ENCODE measurements around the gene MAGEA9. TPM values are rescaled to one million over a fixed set of nuclear protein-coding genes. Genes with fewer than 3 reads are reported as not detected.
"Not testable (repeated sequence)": the region's sequence is repeated elsewhere in the genome, so short reads cannot be mapped to it uniquely, and the experiment has no call there.

The MAGEA9 gene
- polyA plus RNA-seq, 4 donors: not detected

- DNase-seq (ENCODE audit: low read depth in 4 of 4, low spot score in 2 of 4): no peak
These were observed 26.2 kb downstream of the MAGEA9 start for GRCh38 chrX:149807747-149808458.

DNA sequence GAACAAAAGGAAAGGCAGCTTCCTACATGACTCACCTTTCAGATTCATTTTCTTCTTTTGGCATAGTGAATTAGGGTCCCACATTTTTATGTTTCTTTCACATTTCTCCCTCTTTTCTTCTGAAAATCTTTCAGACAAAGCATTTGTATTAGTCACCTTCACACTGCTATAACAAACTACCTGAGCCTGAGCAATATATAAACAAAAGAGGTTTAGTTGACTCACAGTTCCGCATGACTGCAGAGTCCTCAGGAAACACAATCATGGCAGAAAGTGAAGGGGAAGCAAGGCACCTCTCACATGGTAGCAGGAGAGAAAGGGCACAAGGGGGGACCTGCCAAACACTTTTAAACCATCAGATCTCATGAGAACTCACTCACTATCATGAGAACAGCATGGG is 36.9 kb downstream of the MAGEA9 start:
- DNase-seq (ENCODE audit: low read depth in 4 of 4, low spot score in 2 of 4): no peak

- no peak for DNase-seq (ENCODE audit: low read depth in 4 of 4, low spot score in 2 of 4)
These were observed 37.6 kb downstream of the MAGEA9 start for GRCh38 chrX:149819371-149819770.

- no peak for DNase-seq (ENCODE audit: low read depth in 4 of 4, low spot score in 2 of 4)
These were observed 43.7 kb downstream of the MAGEA9 start for GRCh38 chrX:149825424-149825823.

DNA sequence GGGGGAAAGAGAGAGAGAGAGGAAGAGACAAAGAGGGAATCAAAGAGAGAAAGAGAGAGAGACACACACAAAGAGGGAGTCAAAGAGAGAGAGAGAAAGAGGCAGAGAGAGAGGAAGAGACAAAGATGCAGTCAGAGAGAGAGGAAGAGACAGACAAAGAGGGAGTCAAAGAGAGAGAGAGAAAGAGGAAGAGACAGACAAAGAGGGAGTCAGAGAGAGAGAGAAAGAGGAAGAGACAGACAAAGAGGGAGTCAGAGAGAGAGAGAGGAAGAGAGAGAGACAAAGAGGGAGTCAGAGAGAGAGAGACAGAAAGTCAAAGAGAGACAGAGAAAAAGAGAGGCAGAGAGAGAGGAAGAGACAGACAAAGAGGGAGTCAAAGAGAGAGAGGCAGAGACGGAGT is 45.5 kb downstream of the MAGEA9 start:
- DNase-seq (ENCODE audit: low read depth in 4 of 4, low spot score in 2 of 4): no peak

DNA sequence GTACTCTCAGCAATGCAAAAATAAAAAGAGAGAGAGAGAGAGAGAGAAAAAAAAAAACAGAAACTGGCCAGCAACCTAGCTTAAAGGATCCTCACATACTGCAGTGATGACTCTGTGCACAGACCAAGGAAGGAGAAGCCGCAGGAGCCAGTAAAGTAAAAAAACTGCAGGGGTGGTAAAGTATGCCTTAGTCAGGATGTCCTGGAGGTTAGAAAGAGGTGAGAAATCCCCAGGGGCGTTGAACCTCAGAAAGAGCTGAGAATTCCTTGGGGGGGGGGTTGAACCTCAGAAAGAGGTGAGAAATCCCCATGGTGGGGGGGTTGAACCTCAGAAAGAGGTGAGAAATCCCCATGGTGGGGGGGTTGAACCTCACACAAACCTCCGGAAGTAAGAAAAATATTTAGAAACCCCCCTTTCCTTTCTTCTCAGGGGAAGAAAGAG is 48.0 kb downstream of the MAGEA9 start:
- no peak for DNase-seq (ENCODE audit: low read depth in 4 of 4, low spot score in 2 of 4)

- DNase-seq (ENCODE audit: low read depth in 4 of 4, low spot score in 2 of 4): peak in 3 of 4 donors; percentile 7 to 11 (median 10)
These were observed 48.6 kb downstream of the MAGEA9 start for GRCh38 chrX:149830192-149830873.

- DNase-seq (ENCODE audit: low read depth in 4 of 4, low spot score in 2 of 4): no peak
These were observed 49.7 kb downstream of the MAGEA9 start for GRCh38 chrX:149831473-149831872.

DNA sequence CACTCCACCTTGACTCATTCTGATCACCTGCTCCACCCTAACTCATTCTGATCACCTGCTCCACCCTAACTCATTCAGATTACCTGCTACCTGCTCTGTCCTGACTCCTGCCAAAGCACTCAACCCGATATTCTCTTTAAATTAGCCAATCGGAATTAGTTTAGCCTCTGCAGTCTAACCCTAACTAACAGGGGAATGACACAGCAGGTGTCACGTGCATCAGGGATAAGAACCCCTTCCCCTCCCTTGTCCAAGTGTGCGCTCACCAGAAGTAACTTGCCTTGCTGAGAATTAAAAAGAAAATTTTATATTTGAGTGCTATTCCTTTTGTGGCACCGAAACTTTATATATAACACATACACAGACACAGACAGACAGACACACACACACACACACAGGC is 55.0 kb downstream of the MAGEA9 start:
- not testable (repeated sequence) for DNase-seq (ENCODE audit: low read depth in 4 of 4, low spot score in 2 of 4)

GRCh38 chrX:149837167-149837566 is 55.4 kb downstream of the MAGEA9 start:
- DNase-seq (ENCODE audit: low read depth in 4 of 4, low spot score in 2 of 4): no peak

Other genes with a start within 250 kb of the MAGEA9 start
- gene EOLA1, start 240.9 kb upstream of the MAGEA9 start, polyA plus RNA-seq (ENCODE audit: insufficient read length in 4 of 4): 10 to 100 TPM; 22.7 to 25.7 (median 23.7) TPM
- under 1 TPM in 1 of 4 donors, not detected in 3; 0.13 TPM for gene HSFX3, start 232.0 kb upstream of the MAGEA9 start, polyA plus RNA-seq (ENCODE audit: insufficient read length in 4 of 4)
- not detected for gene MAGEA9B, start 194.5 kb upstream of the MAGEA9 start, polyA plus RNA-seq (ENCODE audit: insufficient read length in 4 of 4)
- gene HSFX2, start 186.6 kb upstream of the MAGEA9 start, polyA plus RNA-seq (ENCODE audit: insufficient read length in 4 of 4): 1 to 10 TPM in 1 of 4 donors, under 1 TPM in 3; 0.30 to 1.0 (median 0.40) TPM
- 10 to 100 TPM; 41.5 to 46.8 (median 44.2) TPM for gene TMEM185A, start 150.1 kb upstream of the MAGEA9 start, polyA plus RNA-seq (ENCODE audit: insufficient read length in 4 of 4)
- gene MAGEA11, start 69.9 kb upstream of the MAGEA9 start, polyA plus RNA-seq (ENCODE audit: insufficient read length in 4 of 4): under 1 TPM in 1 of 4 donors, not detected in 3; 0.04 TPM
- 1 to 10 TPM; 1.8 to 2.6 (median 2.2) TPM for gene HSFX1, start 7.9 kb upstream of the MAGEA9 start, polyA plus RNA-seq (ENCODE audit: insufficient read length in 4 of 4)
- gene MAGEA8, start 99.3 kb downstream of the MAGEA9 start, polyA plus RNA-seq (ENCODE audit: insufficient read length in 4 of 4): under 1 TPM; 0.13 to 0.47 (median 0.30) TPM
- gene HSFX4, start 147.6 kb downstream of the MAGEA9 start, polyA plus RNA-seq (ENCODE audit: insufficient read length in 4 of 4): under 1 TPM; 0.16 to 0.35 (median 0.22) TPM
- 10 to 100 TPM; 27.2 to 33.7 (median 30.0) TPM for gene EOLA2, start 156.6 kb downstream of the MAGEA9 start, polyA plus RNA-seq (ENCODE audit: insufficient read length in 4 of 4)

Measured in left renal cortex interstitium (tissue), 4 donors.